ENCODE data around the gene RAC3. TPM values are rescaled to one million over a fixed set of nuclear protein-coding genes. Genes with fewer than 3 reads are reported as not detected.
A peak's percentile ranks its signal among the peaks of the same experiment; 100 is the strongest.

RAC3 gene
- total and polyA plus RNA-seq, 10 donors: 0.60 to 3.4 (median 1.1) TPM; not detected in 2

GRCh38 chr17:82052638-82053059 lies 21.2 kb downstream of the RAC3 start:
- intact Hi-C loops (cut with DNase I; ENCODE audit: low total_unique reads): no loop called here
- peaks cover 20 to 80% (median 44%) of the 10 kb centered on the region in 6 donors for H3K4me1 ChIP-seq
- no peaks in the 10 kb centered on the region for H3K27me3 ChIP-seq (replicated peaks in 1 of 7)
- DNase-seq: no peak
- no peak for TF ChIP-seq POLR2AphosphoS5 (IDR thresholded peaks at IDR 0.05)
- TF ChIP-seq, protein P1, sequence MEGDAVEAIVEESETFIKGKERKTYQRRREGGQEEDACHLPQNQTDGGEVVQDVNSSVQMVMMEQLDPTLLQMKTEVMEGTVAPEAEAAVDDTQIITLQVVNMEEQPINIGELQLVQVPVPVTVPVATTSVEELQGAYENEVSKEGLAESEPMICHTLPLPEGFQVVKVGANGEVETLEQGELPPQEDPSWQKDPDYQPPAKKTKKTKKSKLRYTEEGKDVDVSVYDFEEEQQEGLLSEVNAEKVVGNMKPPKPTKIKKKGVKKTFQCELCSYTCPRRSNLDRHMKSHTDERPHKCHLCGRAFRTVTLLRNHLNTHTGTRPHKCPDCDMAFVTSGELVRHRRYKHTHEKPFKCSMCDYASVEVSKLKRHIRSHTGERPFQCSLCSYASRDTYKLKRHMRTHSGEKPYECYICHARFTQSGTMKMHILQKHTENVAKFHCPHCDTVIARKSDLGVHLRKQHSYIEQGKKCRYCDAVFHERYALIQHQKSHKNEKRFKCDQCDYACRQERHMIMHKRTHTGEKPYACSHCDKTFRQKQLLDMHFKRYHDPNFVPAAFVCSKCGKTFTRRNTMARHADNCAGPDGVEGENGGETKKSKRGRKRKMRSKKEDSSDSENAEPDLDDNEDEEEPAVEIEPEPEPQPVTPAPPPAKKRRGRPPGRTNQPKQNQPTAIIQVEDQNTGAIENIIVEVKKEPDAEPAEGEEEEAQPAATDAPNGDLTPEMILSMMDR (IDR thresholded peaks at IDR 0.05 in 8 of 11, conservative IDR thresholded peaks at IDR 0.05 in 3 of 11): no peak
- no peak for TF ChIP-seq POLR2A (IDR thresholded peaks at IDR 0.05)
- peak overlapping the region; percentile 54 to 94 (median 78) for H3K4me3 ChIP-seq
- no peaks in the 10 kb centered on the region for H3K9me3 ChIP-seq
- H3K36me3 ChIP-seq: peaks cover 0 to 70% (median 44%) of the 10 kb centered on the region in 6 donors
- H3K27ac ChIP-seq: peak overlapping the region in 4 of 8 donors; percentile 58 to 83 (median 75)
- 29 to 49% (median 35%) methylated on average over 11 to 19 of the region's 19 CpGs for WGBS, 5 donors

- WGBS, 5 donors: 86 to 96% (median 92%) methylated on average over 10 to 19 of the region's 19 CpGs
- H3K36me3 ChIP-seq: peaks cover 0 to 70% (median 48%) of the 10 kb centered on the region in 6 donors
- DNase-seq: peak; percentile 69
- peaks cover 20 to 85% (median 44%) of the 10 kb centered on the region in 6 donors for H3K4me1 ChIP-seq
- TF ChIP-seq POLR2A (IDR thresholded peaks at IDR 0.05) (no peak), POLR2AphosphoS5 (IDR thresholded peaks at IDR 0.05) (no peak)
- TF ChIP-seq, protein P1 (IDR thresholded peaks at IDR 0.05 in 8 of 11, conservative IDR thresholded peaks at IDR 0.05 in 3 of 11): no peak
- intact Hi-C loops (cut with DNase I; ENCODE audit: low total_unique reads): no loop called here
- H3K9me3 ChIP-seq: no peaks in the 10 kb centered on the region
- no peak overlapping the region for H3K27ac ChIP-seq
- no peaks in the 10 kb centered on the region for H3K27me3 ChIP-seq (replicated peaks in 1 of 7)
- peak overlapping the region in 4 of 8 donors; percentile 77 to 94 (median 86) for H3K4me3 ChIP-seq
These were observed 21.7 kb downstream of the RAC3 start for GRCh38 chr17:82053130-82053529.

GRCh38 chr17:82053556-82054263 lies 22.2 kb downstream of the RAC3 start:
- peaks cover 20 to 90% (median 45%) of the 10 kb centered on the region in 6 donors for H3K4me1 ChIP-seq
- H3K9me3 ChIP-seq: no peaks in the 10 kb centered on the region
- no peak for TF ChIP-seq POLR2AphosphoS5 (IDR thresholded peaks at IDR 0.05)
- TF ChIP-seq POLR2A (IDR thresholded peaks at IDR 0.05): no peak
- TF ChIP-seq, protein P1 (IDR thresholded peaks at IDR 0.05 in 8 of 11, conservative IDR thresholded peaks at IDR 0.05 in 3 of 11): no peak
- no peaks in the 10 kb centered on the region for H3K27me3 ChIP-seq (replicated peaks in 1 of 7)
- H3K4me3 ChIP-seq: peak overlapping the region in 2 of 8 donors; percentile 77 to 94
- intact Hi-C loops (cut with DNase I; ENCODE audit: low total_unique reads): no loop called here
- peak; percentile 69 for DNase-seq
- WGBS, 5 donors: 93 to 97% (median 95%) methylated on average over 19 to 28 of the region's 28 CpGs
- H3K27ac ChIP-seq: no peak overlapping the region
- H3K36me3 ChIP-seq: peaks cover 0 to 70% (median 53%) of the 10 kb centered on the region in 6 donors

DNA sequence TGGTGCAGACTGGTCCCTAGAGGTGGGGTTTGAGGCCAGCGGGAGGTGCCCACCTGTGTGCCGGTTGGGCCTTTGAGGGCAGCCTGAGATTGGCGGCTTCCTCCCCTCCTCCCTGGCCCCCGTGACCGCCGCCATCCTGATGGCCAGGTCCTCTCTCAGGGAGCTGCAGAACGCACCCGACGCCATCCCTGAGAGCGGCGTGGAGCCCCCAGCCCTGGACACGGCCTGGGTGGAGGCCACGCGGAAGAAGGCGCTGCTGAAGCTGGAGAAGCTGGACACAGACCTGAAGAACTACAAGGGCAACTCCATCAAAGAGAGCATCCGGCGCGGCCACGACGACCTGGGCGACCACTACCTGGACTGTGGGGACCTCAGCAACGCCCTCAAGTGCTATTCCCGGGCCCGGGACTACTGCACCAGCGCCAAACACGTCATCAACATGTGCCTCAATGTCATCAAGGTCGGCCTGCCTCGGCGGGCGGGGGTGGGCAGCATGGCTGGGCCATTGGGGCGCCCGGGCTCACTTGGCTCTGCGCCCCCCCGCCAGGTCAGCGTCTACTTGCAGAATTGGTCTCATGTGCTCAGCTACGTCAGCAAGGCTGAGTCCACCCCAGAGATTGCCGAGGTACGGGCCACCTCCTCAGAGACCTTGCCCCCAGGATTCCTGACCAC lies 23.0 kb downstream of the RAC3 start:
- Histone ChIP-seq H3K9me3 (no peaks in the 10 kb centered on the region), H3K4me3 (no peak overlapping the region), H3K36me3 (peaks cover 0 to 70% (median 59%) of the 10 kb centered on the region in 6 donors), H3K27ac (no peak overlapping the region), H3K4me1 (peaks cover 20 to 91% (median 46%) of the 10 kb centered on the region in 6 donors), H3K27me3 (replicated peaks in 1 of 7) (no peaks in the 10 kb centered on the region)
- TF ChIP-seq POLR2A (IDR thresholded peaks at IDR 0.05): no peak
- TF ChIP-seq, protein P1 (IDR thresholded peaks at IDR 0.05 in 8 of 11, conservative IDR thresholded peaks at IDR 0.05 in 3 of 11): no peak
- TF ChIP-seq POLR2AphosphoS5 (IDR thresholded peaks at IDR 0.05): peak in 1 of 3 donors; percentile 7
- DNase-seq: peak; percentile 70
- 87 to 97% (median 92%) methylated on average over 17 to 38 of the region's 38 CpGs for WGBS, 5 donors
- intact Hi-C loops (cut with DNase I; ENCODE audit: low total_unique reads): no loop called here
